IMR-90 (cell line): ENCODE results near the gene KLF1. TPM values are rescaled to one million over a fixed set of nuclear protein-coding genes. Genes with fewer than 3 reads are reported as not detected.
A peak's percentile ranks its signal among the peaks of the same experiment; 100 is the strongest.

ENCODE experiments used
- ATAC-seq: fragments of 200-7000 bp; cut with Tn5 transposase; 2 replicates; pipeline ENCODE4 v1.9.1; 2020; ENCODE audit warnings: low read depth, mild to moderate bottlenecking, moderate library complexity
- BruUV-seq: library from RNA; stranded (reverse); fragments of 400-500 nt; replicated peaks from 2 replicates; lab custom pipeline; 2021; lab: Mats Ljungman, UMichigan
- CTCF ChIA-PET: fragments of 300-600 bp; formaldehyde crosslinking; extraction: SDS; loops from one replicate; lab custom pipeline; 2021; ENCODE audit warnings: antibody characterized with exemption; lab: Yijun Ruan, JAX
- POLR2A ChIA-PET: fragments of 300-600 bp; sonication (Branson Sonifier 250); formaldehyde crosslinking; loops from one replicate; lab custom pipeline; 2022; ENCODE audit warnings: antibody characterized with exemption; ENCODE audit not compliant: unreplicated experiment; lab: Charles Lee
- DNase-seq: peaks from one replicate; pipeline ENCODE4 v3.0.0; 2013
- H2AFZ ChIP-seq: replicated peaks from 2 replicates; pipeline ENCODE3; 2013; ENCODE audit warnings: low read length, mild to moderate bottlenecking; ENCODE audit not compliant: poor library complexity
- H2AK5ac ChIP-seq: 2 replicates; pipeline ENCODE4 v1.6.1; 2013; ENCODE audit warnings: low read depth, low read length, inconsistent platforms
- H2AK9ac ChIP-seq: replicated peaks from 2 replicates; pipeline ENCODE3; 2013; ENCODE audit warnings: mild to moderate bottlenecking, low read depth, low read length, moderate library complexity; ENCODE audit not compliant: poor library complexity
- H2BK120ac ChIP-seq: 2 replicates; pipeline ENCODE4 v1.6.1; 2013; ENCODE audit warnings: low read depth, low read length, inconsistent platforms
- H2BK15ac ChIP-seq: 3 replicates; pipeline ENCODE4 v1.6.1; 2013; ENCODE audit warnings: low read depth, low read length, inconsistent platforms
- H2BK20ac ChIP-seq: 2 replicates; pipeline ENCODE4 v1.6.1; 2013; ENCODE audit warnings: low read depth, mild to moderate bottlenecking, inconsistent platforms, low read length, moderate library complexity
- H2BK5ac ChIP-seq: 2 replicates; pipeline ENCODE4 v1.6.1; 2013; ENCODE audit warnings: mild to moderate bottlenecking, low read depth, low read length, inconsistent platforms; ENCODE audit not compliant: poor library complexity, severe bottlenecking
- H3K14ac ChIP-seq: replicated peaks from 2 replicates; pipeline ENCODE4 v1.6.1; 2013; ENCODE audit warnings: low read depth, low read length, inconsistent platforms
- H3K18ac ChIP-seq: 2 replicates; pipeline ENCODE4 v1.6.1; 2013; ENCODE audit warnings: low read depth, low read length, control low read depth
- H3K23ac ChIP-seq: 2 replicates; pipeline ENCODE4 v1.6.1; 2013; ENCODE audit warnings: low read depth, low read length, inconsistent platforms
- H3K27ac ChIP-seq: 2 replicates; pipeline ENCODE4 v1.5.1; 2013; ENCODE audit warnings: mild to moderate bottlenecking, control low read depth, low read length; ENCODE audit not compliant: insufficient read depth
- H3K27me3 ChIP-seq: 2 replicates; pipeline ENCODE4 v1.6.1; 2013; ENCODE audit warnings: low read length; ENCODE audit not compliant: control insufficient read depth, insufficient read depth
- H3K36me3 ChIP-seq: 2 replicates; pipeline ENCODE4 v1.6.1; 2013; ENCODE audit warnings: low read length, mixed read lengths; ENCODE audit not compliant: control insufficient read depth, insufficient read depth
- H3K4ac ChIP-seq: 2 replicates; pipeline ENCODE4 v1.6.1; 2013; ENCODE audit warnings: low read depth, low read length, inconsistent platforms
- H3K4me1 ChIP-seq: 2 replicates; pipeline ENCODE4 v1.6.1; 2013; ENCODE audit warnings: low read length, mixed read lengths; ENCODE audit not compliant: control insufficient read depth, insufficient read depth
- H3K4me2 ChIP-seq: 2 replicates; pipeline ENCODE4 v1.6.1; 2013; ENCODE audit warnings: low read depth, mild to moderate bottlenecking, control low read depth, low read length, moderate library complexity
- H3K4me3 ChIP-seq: 2 replicates; pipeline ENCODE4 v1.5.1; 2013; ENCODE audit warnings: low read depth, mild to moderate bottlenecking, control low read depth, low read length, moderate library complexity; ENCODE audit not compliant: insufficient read depth
- H3K56ac ChIP-seq: 2 replicates; pipeline ENCODE4 v1.6.1; 2013; ENCODE audit warnings: low read length, inconsistent platforms; ENCODE audit not compliant: insufficient read depth; ENCODE audit errors: extremely low read depth
- H3K79me1 ChIP-seq, 2 experiments: 2 replicates each; pipeline ENCODE4 v1.6.1; 2013; ENCODE audit warnings: low read length in 2 of 2, inconsistent platforms in 1 of 2, low read depth in 1 of 2
- H3K9ac ChIP-seq: 2 replicates; pipeline ENCODE4 v1.6.1; 2013; ENCODE audit warnings: low read depth, low read length, control low read depth
- H3K9me1 ChIP-seq: 2 replicates; pipeline ENCODE4 v1.6.1; 2013; ENCODE audit warnings: low read length, inconsistent platforms; ENCODE audit not compliant: insufficient read depth
- H3K9me3 ChIP-seq: 2 replicates; pipeline ENCODE4 v1.6.1; 2013; ENCODE audit warnings: low read length; ENCODE audit not compliant: control insufficient read depth, insufficient read depth
- H4K20me1 ChIP-seq: 2 replicates; pipeline ENCODE4 v1.6.1; 2013; ENCODE audit warnings: low read length, inconsistent platforms; ENCODE audit not compliant: insufficient read depth
- H4K5ac ChIP-seq: 2 replicates; pipeline ENCODE4 v1.6.1; 2013; ENCODE audit warnings: mild to moderate bottlenecking, low read depth, low read length, control low read depth
- H4K8ac ChIP-seq, 2 experiments: 2 replicates each; pipeline ENCODE4 v1.6.1; 2013; ENCODE audit warnings: low read depth in 2 of 2, low read length in 2 of 2, control low read depth in 1 of 2, inconsistent platforms in 1 of 2
- H4K91ac ChIP-seq: 2 replicates; pipeline ENCODE4 v1.6.1; 2013; ENCODE audit warnings: low read depth, low read length, inconsistent platforms; ENCODE audit not compliant: insufficient read depth
- MAFK ChIP-seq: IDR thresholded peaks from 2 replicates; pipeline ENCODE4 v1.6.1; 2012; ENCODE audit warnings: low read depth, low read length, improper control_type of control experiment
- NFE2L2 ChIP-seq: fragments of 150-350 bp; IDR thresholded peaks from 2 replicates; pipeline ENCODE4 v1.6.1; 2016; ENCODE audit warnings: low read depth, mild to moderate bottlenecking, low read length
- WGBS, 2 experiments: methylation state at CpG; one replicate each; pipeline versions ENCODE4 v1.1.5 to v1.1.7; 2013; ENCODE audit warnings: missing lambda C conversion rate in 2 of 2; ENCODE audit not compliant: insufficient read length in 1 of 2; ENCODE audit errors: extremely low coverage in 2 of 2; 5-methylcytosine and 5-hydroxymethylcytosine counted together
- dilution Hi-C: fragments of 300-500 bp; cut with HindIII; formaldehyde crosslinking; loops from one replicate; pipeline ENCODE4 v1.14.3; 2018; ENCODE audit warnings: low sequenced_read_pairs; ENCODE audit not compliant: unreplicated experiment
- in situ Hi-C: fragments of 300-500 bp; cut with MboI; formaldehyde crosslinking; loops from 3 replicates; pipeline ENCODE4 v1.14.3; 2019; ENCODE audit warnings: low sequenced_read_pairs, inconsistent platforms, mixed read lengths
- intact Hi-C: fragments of 100-400 bp; cut with micrococcal nuclease; formaldehyde crosslinking; loops from 2 replicates; pipeline ENCODE4 v1.10.0; 2022
- polyA plus RNA-seq, 3 experiments: library from polyadenylated mRNA; depleted of rRNA; stranded (reverse); fragments of >200 nt; gene quantifications; 2 replicates each; pipeline ENCODE4 v1.2.3, GENCODE V29; 2012; ENCODE audit warnings: low replicate concordance in 1 of 3
- total RNA-seq: library from RNA; depleted of rRNA; stranded (reverse); fragments of >200 nt; gene quantifications from 2 replicates; pipeline ENCODE4 v1.2.3, GENCODE V29; 2012

The KLF1 gene
- total and polyA plus RNA-seq, 2 of the 4 experiments (the other 2 are of a cell fraction), result not detected

DNA sequence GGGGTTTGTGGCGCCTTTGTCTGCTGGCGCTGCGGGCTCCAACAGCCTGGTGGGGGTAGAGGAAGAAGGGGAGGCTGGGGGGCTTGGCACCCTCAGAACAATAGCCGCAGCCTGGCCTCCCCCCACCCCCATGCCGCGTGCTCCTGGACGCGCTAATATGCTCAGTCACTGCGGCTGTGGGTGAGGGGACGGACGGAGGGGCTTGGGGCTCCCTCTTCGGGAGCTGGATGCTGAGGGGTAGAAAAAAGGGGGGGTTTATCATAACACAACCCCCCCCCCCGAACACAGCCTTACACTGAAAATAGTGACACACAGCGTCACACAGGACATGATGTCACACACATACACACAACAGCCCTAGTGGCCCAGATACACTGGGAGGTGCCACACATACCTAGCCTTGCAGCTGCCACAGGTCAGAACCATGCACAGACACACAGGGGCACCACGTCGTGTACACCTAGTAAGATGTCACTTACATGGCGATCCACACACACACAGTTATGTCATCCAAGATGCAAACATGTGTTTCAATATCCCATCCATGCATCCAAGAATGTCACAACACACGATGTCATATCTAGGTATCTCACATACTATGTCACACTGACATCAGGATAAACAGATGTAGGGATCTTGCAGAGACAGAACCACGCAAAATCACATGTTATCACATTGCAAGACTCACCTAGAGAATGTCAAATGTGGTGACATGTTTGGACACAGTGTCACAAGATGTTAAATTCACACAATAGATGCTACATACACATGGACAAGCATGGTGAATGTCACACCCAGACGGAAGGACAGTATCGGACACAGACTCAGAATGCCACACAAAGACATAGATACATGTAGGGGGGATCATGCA, 47.9 kb downstream of the KLF1 start:
- Histone ChIP-seq H3K9me1 (peaks cover 8% of the 10 kb centered on the region; the same call in 1 of the 2 replicates), H3K4ac (no peak overlapping the region), H3K23ac (peak overlapping the region; percentile 5; the same call in 1 of the 2 replicates), H3K9me3 (no peaks in the 10 kb centered on the region; the same call in 1 of the 2 replicates), H3K4me1 (peaks cover 4% of the 10 kb centered on the region; the same call in 1 of the 2 replicates), H3K18ac (no peak overlapping the region), H3K79me1 (no peaks in the 10 kb centered on the region), H2BK20ac (no peak overlapping the region), H4K8ac (no peak overlapping the region), H3K4me2 (no peak overlapping the region), H2BK15ac (no peak overlapping the region), H2AK9ac (no peak overlapping the region), H4K91ac (no peak overlapping the region), H4K20me1 (peaks cover 11% of the 10 kb centered on the region), H3K36me3 (no peaks in the 10 kb centered on the region), H3K56ac (no peak overlapping the region), H3K14ac (no peak overlapping the region), H3K4me3 (no peak overlapping the region), H2AK5ac (no peak overlapping the region), H2AFZ (no peak overlapping the region), H2BK5ac (no peak overlapping the region), H3K9ac (no peak overlapping the region), H4K5ac (no peak overlapping the region), H2BK120ac (no peak overlapping the region), H3K27me3 (peaks cover 65% of the 10 kb centered on the region), H3K27ac (no peak overlapping the region)
- no CpG with 5 or more reads among the region's 21 CpGs for WGBS, 2 experiments
- dilution Hi-C loops (no loop called here), in situ Hi-C loops (loop anchor here (5.0 kb wide), 1 partner anchor 67 kb away; no protein-coding TSS in a partner anchor), intact Hi-C loops (no loop called here)
- DNase-seq (no peak), ATAC-seq (no peak)
- ChIA-PET CTCF (interaction anchor here (0.6 kb wide), 1 partner anchor 82 kb away, joined by 4 read pairs; no protein-coding TSS in a partner anchor), POLR2A (no interaction called here)
- TF ChIP-seq MAFK (no peak), NFE2L2 (no peak)
- no TSS peak for BruUV-seq
